ENCODE data around the gene PPP1R16B.

The PPP1R16B gene

GRCh38 chr20:38897267-38897666 is 91.8 kb downstream of the PPP1R16B start:
- H3K27ac ChIP-seq, result no peak overlapping the region
- H3K4me1 ChIP-seq (ENCODE audit: control insufficient read depth in 1 of 2, insufficient read depth in 1 of 2, low read depth in 1 of 2, low read length in 1 of 2), result no peaks in the 10 kb centered on the region
- H3K36me3 ChIP-seq, result no peaks in the 10 kb centered on the region
- H3K27me3 ChIP-seq, result peaks cover 9% of the 10 kb centered on the region
- no peaks in the 10 kb centered on the region for H3K9me3 ChIP-seq
- H3K4me3 ChIP-seq (ENCODE audit: low read depth in 1 of 2, low read length in 1 of 2), result no peak overlapping the region
- no peak for TF ChIP-seq CTCF (IDR thresholded peaks at IDR 0.05)

GRCh38 chr20:38900606-38901005 is 95.1 kb downstream of the PPP1R16B start:
- no peak for TF ChIP-seq CTCF (IDR thresholded peaks at IDR 0.05)
- no peaks in the 10 kb centered on the region for H3K36me3 ChIP-seq
- H3K27me3 ChIP-seq, result no peaks in the 10 kb centered on the region
- H3K9me3 ChIP-seq, result no peaks in the 10 kb centered on the region
- H3K27ac ChIP-seq, result no peak overlapping the region
- H3K4me1 ChIP-seq (ENCODE audit: control insufficient read depth in 1 of 2, insufficient read depth in 1 of 2, low read depth in 1 of 2, low read length in 1 of 2), result no peaks in the 10 kb centered on the region
- H3K4me3 ChIP-seq (ENCODE audit: low read depth in 1 of 2, low read length in 1 of 2), result no peak overlapping the region

GRCh38 chr20:38902601-38903000 is 97.1 kb downstream of the PPP1R16B start:
- TF ChIP-seq CTCF (IDR thresholded peaks at IDR 0.05), result no peak
- Histone ChIP-seq H3K9me3 (no peaks in the 10 kb centered on the region), H3K4me3 (ENCODE audit: low read depth in 1 of 2, low read length in 1 of 2) (no peak overlapping the region), H3K27me3 (no peaks in the 10 kb centered on the region), H3K27ac (no peak overlapping the region), H3K36me3 (no peaks in the 10 kb centered on the region), H3K4me1 (ENCODE audit: control insufficient read depth in 1 of 2, insufficient read depth in 1 of 2, low read depth in 1 of 2, low read length in 1 of 2) (no peaks in the 10 kb centered on the region)

- H3K4me1 ChIP-seq (ENCODE audit: control insufficient read depth in 1 of 2, insufficient read depth in 1 of 2, low read depth in 1 of 2, low read length in 1 of 2), result no peaks in the 10 kb centered on the region
- no peaks in the 10 kb centered on the region for H3K27me3 ChIP-seq
- H3K36me3 ChIP-seq, result no peaks in the 10 kb centered on the region
- H3K27ac ChIP-seq, result no peak overlapping the region
- no peak for TF ChIP-seq CTCF (IDR thresholded peaks at IDR 0.05)
- no peaks in the 10 kb centered on the region for H3K9me3 ChIP-seq
- no peak overlapping the region for H3K4me3 ChIP-seq (ENCODE audit: low read depth in 1 of 2, low read length in 1 of 2)
These were observed 97.8 kb downstream of the PPP1R16B start for GRCh38 chr20:38903335-38903734.

GRCh38 chr20:38905375-38905774 is 99.9 kb downstream of the PPP1R16B start:
- H3K4me3 ChIP-seq (ENCODE audit: low read depth in 1 of 2, low read length in 1 of 2), result no peak overlapping the region
- H3K36me3 ChIP-seq, result no peaks in the 10 kb centered on the region
- no peak for TF ChIP-seq CTCF (IDR thresholded peaks at IDR 0.05)
- H3K9me3 ChIP-seq, result no peaks in the 10 kb centered on the region
- no peaks in the 10 kb centered on the region for H3K4me1 ChIP-seq (ENCODE audit: control insufficient read depth in 1 of 2, insufficient read depth in 1 of 2, low read depth in 1 of 2, low read length in 1 of 2)
- no peaks in the 10 kb centered on the region for H3K27me3 ChIP-seq
- H3K27ac ChIP-seq, result no peak overlapping the region

Data from neutrophil (primary cell).